Activated T-helper 17 cell treated with anti-CD3 and anti-CD28 coated beads, Interleukin-2, amount 50 U/mL, for 72 hours (primary cell): ENCODE results near the gene FAM187B. TPM values are rescaled to one million over a fixed set of nuclear protein-coding genes. Genes with fewer than 3 reads are reported as not detected.
"Not testable (repeated sequence)": the region's sequence is repeated elsewhere in the genome, so short reads cannot be mapped to it uniquely, and the experiment has no call there.

Experiments
- ATAC-seq: fragments of 150-1000 bp; cut with Tn5 transposase; replicated peaks from 2 replicates; pipeline ENCODE4 v1.10.0; 2021; ENCODE audit warnings: mild to moderate bottlenecking, moderate library complexity
- H3K27ac Mint-ChIP-seq: one replicate; pipeline ENCODE4 v1.8.0; 2022; ENCODE audit warnings: mixed read lengths
- H3K27me3 Mint-ChIP-seq: one replicate; pipeline ENCODE4 v1.8.0; 2022; ENCODE audit warnings: mixed read lengths
- H3K36me3 Mint-ChIP-seq: one replicate; pipeline ENCODE4 v1.8.0; 2022; ENCODE audit warnings: low read depth, mild to moderate bottlenecking, mixed read lengths
- H3K4me1 Mint-ChIP-seq: one replicate; pipeline ENCODE4 v1.8.0; 2022; ENCODE audit warnings: mixed read lengths
- H3K4me3 Mint-ChIP-seq: one replicate; pipeline ENCODE4 v1.8.0; 2022; ENCODE audit warnings: mild to moderate bottlenecking, mixed read lengths
- H3K9me3 Mint-ChIP-seq: one replicate; pipeline ENCODE4 v1.8.0; 2022; ENCODE audit warnings: mixed read lengths
- total RNA-seq, 2 donors: library from RNA; stranded (reverse); gene quantifications; one replicate each; pipeline ENCODE4 v1.2.3, GENCODE V29; 2022

FAM187B gene
- total RNA-seq, 2 donors from 2014 or later, result 0.58 TPM; not detected in 1

GRCh38 chr19:35229601-35230000, 1.1 kb upstream of the FAM187B start:
- no peaks in the 10 kb centered on the region for H3K9me3 Mint-ChIP-seq
- no peaks in the 10 kb centered on the region for H3K27me3 Mint-ChIP-seq
- H3K27ac Mint-ChIP-seq, result no peak overlapping the region
- no peaks in the 10 kb centered on the region for H3K36me3 Mint-ChIP-seq
- H3K4me1 Mint-ChIP-seq, result peaks cover 4% of the 10 kb centered on the region
- ATAC-seq, result no peak
- H3K4me3 Mint-ChIP-seq, result no peak overlapping the region

- H3K9me3 Mint-ChIP-seq, result no peaks in the 10 kb centered on the region
- H3K27me3 Mint-ChIP-seq, result no peaks in the 10 kb centered on the region
- ATAC-seq, result no peak
- no peaks in the 10 kb centered on the region for H3K36me3 Mint-ChIP-seq
- H3K4me3 Mint-ChIP-seq, result no peak overlapping the region
- peaks cover 4% of the 10 kb centered on the region for H3K4me1 Mint-ChIP-seq
- no peak overlapping the region for H3K27ac Mint-ChIP-seq
These were observed 1.8 kb downstream of the FAM187B start for GRCh38 chr19:35226748-35227147.

- peaks cover 4% of the 10 kb centered on the region for H3K4me1 Mint-ChIP-seq
- no peaks in the 10 kb centered on the region for H3K36me3 Mint-ChIP-seq
- no peaks in the 10 kb centered on the region for H3K27me3 Mint-ChIP-seq
- no peak for ATAC-seq
- no peak overlapping the region for H3K4me3 Mint-ChIP-seq
- no peak overlapping the region for H3K27ac Mint-ChIP-seq
- no peaks in the 10 kb centered on the region for H3K9me3 Mint-ChIP-seq
These were observed 2.6 kb downstream of the FAM187B start for GRCh38 chr19:35225951-35226350.

- H3K36me3 Mint-ChIP-seq, result no peaks in the 10 kb centered on the region
- H3K4me3 Mint-ChIP-seq, result no peak overlapping the region
- no peaks in the 10 kb centered on the region for H3K27me3 Mint-ChIP-seq
- peak; percentile 46 for ATAC-seq
- peak overlapping the region; percentile 15 for H3K27ac Mint-ChIP-seq
- no peaks in the 10 kb centered on the region for H3K9me3 Mint-ChIP-seq
- H3K4me1 Mint-ChIP-seq, result peaks cover 4% of the 10 kb centered on the region
These were observed 3.6 kb downstream of the FAM187B start for GRCh38 chr19:35224681-35225571.

GRCh38 chr19:35223862-35224505, 4.6 kb downstream of the FAM187B start:
- Mint-ChIP-seq H3K27me3 (no peaks in the 10 kb centered on the region), H3K36me3 (no peaks in the 10 kb centered on the region), H3K4me1 (peaks cover 6% of the 10 kb centered on the region), H3K4me3 (no peak overlapping the region), H3K9me3 (peaks cover 7% of the 10 kb centered on the region), H3K27ac (peak overlapping the region; percentile 15)
- no peak for ATAC-seq

- H3K9me3 Mint-ChIP-seq, result peaks cover 7% of the 10 kb centered on the region
- H3K4me1 Mint-ChIP-seq, result peaks cover 6% of the 10 kb centered on the region
- H3K27me3 Mint-ChIP-seq, result no peaks in the 10 kb centered on the region
- no peak for ATAC-seq
- peak overlapping the region; percentile 15 for H3K27ac Mint-ChIP-seq
- no peaks in the 10 kb centered on the region for H3K36me3 Mint-ChIP-seq
- H3K4me3 Mint-ChIP-seq, result no peak overlapping the region
These were observed 5.3 kb downstream of the FAM187B start for GRCh38 chr19:35223084-35223790.

GRCh38 chr19:35222373-35223015, 6.0 kb downstream of the FAM187B start:
- Mint-ChIP-seq H3K27me3 (no peaks in the 10 kb centered on the region), H3K4me3 (no peak overlapping the region), H3K36me3 (no peaks in the 10 kb centered on the region), H3K9me3 (peaks cover 7% of the 10 kb centered on the region), H3K4me1 (peaks cover 6% of the 10 kb centered on the region), H3K27ac (no peak overlapping the region)
- no peak for ATAC-seq

GRCh38 chr19:35220973-35221590, 7.5 kb downstream of the FAM187B start:
- not testable (repeated sequence) for H3K9me3 Mint-ChIP-seq, H3K27me3 Mint-ChIP-seq, H3K4me1 Mint-ChIP-seq, H3K27ac Mint-ChIP-seq, ATAC-seq, H3K36me3 Mint-ChIP-seq, H3K4me3 Mint-ChIP-seq

- Mint-ChIP-seq H3K36me3 (no peaks in the 10 kb centered on the region), H3K4me3 (no peak overlapping the region), H3K27me3 (no peaks in the 10 kb centered on the region), H3K4me1 (peaks cover 12% of the 10 kb centered on the region), H3K27ac (no peak overlapping the region), H3K9me3 (peaks cover 7% of the 10 kb centered on the region)
- no peak for ATAC-seq
These were observed 8.1 kb downstream of the FAM187B start for GRCh38 chr19:35220315-35220921.

GRCh38 chr19:35219008-35219407, 9.5 kb downstream of the FAM187B start:
- H3K27me3 Mint-ChIP-seq, result no peaks in the 10 kb centered on the region
- H3K4me3 Mint-ChIP-seq, result no peak overlapping the region
- ATAC-seq, result no peak
- peak overlapping the region; percentile 9 for H3K27ac Mint-ChIP-seq
- peaks cover 7% of the 10 kb centered on the region for H3K9me3 Mint-ChIP-seq
- H3K36me3 Mint-ChIP-seq, result no peaks in the 10 kb centered on the region
- peaks cover 19% of the 10 kb centered on the region for H3K4me1 Mint-ChIP-seq

- peaks cover 24% of the 10 kb centered on the region for H3K4me1 Mint-ChIP-seq
- H3K27me3 Mint-ChIP-seq, result no peaks in the 10 kb centered on the region
- H3K36me3 Mint-ChIP-seq, result no peaks in the 10 kb centered on the region
- no peak overlapping the region for H3K4me3 Mint-ChIP-seq
- H3K27ac Mint-ChIP-seq, result no peak overlapping the region
- ATAC-seq, result no peak
- peaks cover 7% of the 10 kb centered on the region for H3K9me3 Mint-ChIP-seq
These were observed 10.9 kb downstream of the FAM187B start for GRCh38 chr19:35217649-35217990.

- Mint-ChIP-seq H3K27ac (peak overlapping the region; percentile 97), H3K36me3 (peaks cover 3% of the 10 kb centered on the region), H3K4me1 (peaks cover 30% of the 10 kb centered on the region), H3K27me3 (no peaks in the 10 kb centered on the region), H3K4me3 (no peak overlapping the region), H3K9me3 (peaks cover 7% of the 10 kb centered on the region)
- ATAC-seq, result no peak
These were observed 11.5 kb downstream of the FAM187B start for GRCh38 chr19:35216833-35217648.
